Measurements from ENCODE around the gene KRTAP5-2.

Gene KRTAP5-2

GRCh38 chr11:1643146-1643690 lies 45.1 kb upstream of the KRTAP5-2 start:
- Histone ChIP-seq H2AFZ (ENCODE audit: low read length) (no peak overlapping the region), H4K20me1 (ENCODE audit: insufficient read depth, low read length, poor library complexity, severe bottlenecking) (no peaks in the 10 kb centered on the region), H3F3A (ENCODE audit: low read depth) (no peaks in the 10 kb centered on the region), H3K9ac (ENCODE audit: low read depth, low read length, poor library complexity, severe bottlenecking) (no peak overlapping the region), H3K9me3 (ENCODE audit: insufficient read depth, low read depth, low read length) (no peaks in the 10 kb centered on the region), H3K4me1 (ENCODE audit: insufficient read depth, low read length, poor library complexity, severe bottlenecking) (no peaks in the 10 kb centered on the region), H3K36me3 (ENCODE audit: insufficient read depth, low read length) (no peaks in the 10 kb centered on the region), H3K4me3 (ENCODE audit: low read length, poor library complexity, severe bottlenecking) (no peak overlapping the region), H3K79me2 (ENCODE audit: insufficient read depth, low read length) (no peaks in the 10 kb centered on the region), H3K27me3 (ENCODE audit: insufficient read depth, low read length, poor library complexity, severe bottlenecking) (no peaks in the 10 kb centered on the region), H3K4me2 (ENCODE audit: low read depth, low read length, poor library complexity, severe bottlenecking) (no peak overlapping the region), H3K9me2 (replicated peaks; ENCODE audit: low read depth, low read length) (no peaks in the 10 kb centered on the region)
- TF ChIP-seq, protein P1, sequence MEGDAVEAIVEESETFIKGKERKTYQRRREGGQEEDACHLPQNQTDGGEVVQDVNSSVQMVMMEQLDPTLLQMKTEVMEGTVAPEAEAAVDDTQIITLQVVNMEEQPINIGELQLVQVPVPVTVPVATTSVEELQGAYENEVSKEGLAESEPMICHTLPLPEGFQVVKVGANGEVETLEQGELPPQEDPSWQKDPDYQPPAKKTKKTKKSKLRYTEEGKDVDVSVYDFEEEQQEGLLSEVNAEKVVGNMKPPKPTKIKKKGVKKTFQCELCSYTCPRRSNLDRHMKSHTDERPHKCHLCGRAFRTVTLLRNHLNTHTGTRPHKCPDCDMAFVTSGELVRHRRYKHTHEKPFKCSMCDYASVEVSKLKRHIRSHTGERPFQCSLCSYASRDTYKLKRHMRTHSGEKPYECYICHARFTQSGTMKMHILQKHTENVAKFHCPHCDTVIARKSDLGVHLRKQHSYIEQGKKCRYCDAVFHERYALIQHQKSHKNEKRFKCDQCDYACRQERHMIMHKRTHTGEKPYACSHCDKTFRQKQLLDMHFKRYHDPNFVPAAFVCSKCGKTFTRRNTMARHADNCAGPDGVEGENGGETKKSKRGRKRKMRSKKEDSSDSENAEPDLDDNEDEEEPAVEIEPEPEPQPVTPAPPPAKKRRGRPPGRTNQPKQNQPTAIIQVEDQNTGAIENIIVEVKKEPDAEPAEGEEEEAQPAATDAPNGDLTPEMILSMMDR (conservative IDR thresholded peaks at IDR 0.05; ENCODE audit: low read length) = no peak
- TF ChIP-seq EZH2phosphoT487 (IDR thresholded peaks at IDR 0.05; ENCODE audit: borderline replicate concordance) = no peak

- TF ChIP-seq, protein P1 (conservative IDR thresholded peaks at IDR 0.05; ENCODE audit: low read length) = no peak
- TF ChIP-seq EZH2phosphoT487 (IDR thresholded peaks at IDR 0.05; ENCODE audit: borderline replicate concordance) = no peak
- H3K36me3 ChIP-seq (ENCODE audit: insufficient read depth, low read length) = no peaks in the 10 kb centered on the region
- H3K9me2 ChIP-seq (replicated peaks; ENCODE audit: low read depth, low read length) = no peaks in the 10 kb centered on the region
- no peaks in the 10 kb centered on the region for H3K4me1 ChIP-seq (ENCODE audit: insufficient read depth, low read length, poor library complexity, severe bottlenecking)
- no peaks in the 10 kb centered on the region for H4K20me1 ChIP-seq (ENCODE audit: insufficient read depth, low read length, poor library complexity, severe bottlenecking)
- H3K4me3 ChIP-seq (ENCODE audit: low read length, poor library complexity, severe bottlenecking) = no peak overlapping the region
- H3K79me2 ChIP-seq (ENCODE audit: insufficient read depth, low read length) = no peaks in the 10 kb centered on the region
- H3K27me3 ChIP-seq (ENCODE audit: insufficient read depth, low read length, poor library complexity, severe bottlenecking) = no peaks in the 10 kb centered on the region
- H3K4me2 ChIP-seq (ENCODE audit: low read depth, low read length, poor library complexity, severe bottlenecking) = no peak overlapping the region
- H3K9ac ChIP-seq (ENCODE audit: low read depth, low read length, poor library complexity, severe bottlenecking) = no peak overlapping the region
- H3K9me3 ChIP-seq (ENCODE audit: insufficient read depth, low read depth, low read length) = no peaks in the 10 kb centered on the region
- no peak overlapping the region for H2AFZ ChIP-seq (ENCODE audit: low read length)
- no peaks in the 10 kb centered on the region for H3F3A ChIP-seq (ENCODE audit: low read depth)
Measured at GRCh38 chr11:1642288-1643145, 44.4 kb upstream of the KRTAP5-2 start.

DNA sequence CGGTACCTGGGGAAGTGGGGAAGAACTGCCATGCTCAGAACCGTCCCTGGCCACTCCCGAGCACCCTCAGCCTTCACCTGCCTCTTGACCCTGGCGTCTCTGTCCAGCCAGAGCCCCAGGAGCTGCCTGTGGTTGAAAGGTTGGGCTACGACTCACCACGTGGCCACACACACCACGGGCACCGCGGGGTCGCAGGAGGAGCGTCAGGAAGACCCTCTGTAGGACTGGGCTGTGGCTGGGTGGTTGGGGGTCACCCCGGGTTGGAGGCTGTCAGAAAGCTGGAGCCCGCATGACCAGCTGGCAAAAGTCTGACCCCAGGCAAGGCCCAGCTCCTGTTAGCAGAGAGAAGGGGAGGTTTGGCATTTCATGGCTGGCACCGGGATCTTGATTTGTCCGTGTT lies 43.0 kb upstream of the KRTAP5-2 start:
- Histone ChIP-seq H3F3A (ENCODE audit: low read depth) (no peaks in the 10 kb centered on the region), H3K36me3 (ENCODE audit: insufficient read depth, low read length) (no peaks in the 10 kb centered on the region), H3K4me1 (ENCODE audit: insufficient read depth, low read length, poor library complexity, severe bottlenecking) (no peaks in the 10 kb centered on the region), H3K79me2 (ENCODE audit: insufficient read depth, low read length) (no peaks in the 10 kb centered on the region), H4K20me1 (ENCODE audit: insufficient read depth, low read length, poor library complexity, severe bottlenecking) (no peaks in the 10 kb centered on the region), H3K9me2 (replicated peaks; ENCODE audit: low read depth, low read length) (no peaks in the 10 kb centered on the region), H3K4me3 (ENCODE audit: low read length, poor library complexity, severe bottlenecking) (no peak overlapping the region), H3K4me2 (ENCODE audit: low read depth, low read length, poor library complexity, severe bottlenecking) (no peak overlapping the region), H3K9me3 (ENCODE audit: insufficient read depth, low read depth, low read length) (no peaks in the 10 kb centered on the region), H2AFZ (ENCODE audit: low read length) (no peak overlapping the region), H3K9ac (ENCODE audit: low read depth, low read length, poor library complexity, severe bottlenecking) (no peak overlapping the region), H3K27me3 (ENCODE audit: insufficient read depth, low read length, poor library complexity, severe bottlenecking) (no peaks in the 10 kb centered on the region)
- TF ChIP-seq, protein P1 (conservative IDR thresholded peaks at IDR 0.05; ENCODE audit: low read length) = no peak
- no peak for TF ChIP-seq EZH2phosphoT487 (IDR thresholded peaks at IDR 0.05; ENCODE audit: borderline replicate concordance)

Data from Loucy (cell line).